Panc1 (cell line): ENCODE results near the gene GPC3.
"Not testable (repeated sequence)": the region's sequence is repeated elsewhere in the genome, so short reads cannot be mapped to it uniquely, and the experiment has no call there.

Experiments
- CTCF ChIP-seq: fragments of 450-650 bp; IDR thresholded peaks from 2 replicates; pipeline ENCODE4 v1.5.1; 2017; ENCODE audit warnings: mild to moderate bottlenecking
- POLR2AphosphoS5 ChIP-seq: IDR thresholded peaks from 2 replicates; pipeline ENCODE4 v1.6.1; 2012; ENCODE audit warnings: mild to moderate bottlenecking, low read depth, low read length, moderate library complexity
- SIN3A ChIP-seq: IDR thresholded peaks from 2 replicates; pipeline ENCODE4 v1.6.1; 2012; ENCODE audit warnings: low read depth, mild to moderate bottlenecking, low read length, moderate library complexity, borderline replicate concordance; ENCODE audit not compliant: insufficient read depth

GRCh38 chrX:134015510-134015909, 30.1 kb upstream of the GPC3 start:
- TF ChIP-seq CTCF, POLR2AphosphoS5, SIN3A: not testable (repeated sequence)
